Neural cell (in vitro differentiated cells): Measurements from ENCODE around the gene RBMX. TPM values are rescaled to one million over a fixed set of nuclear protein-coding genes. Genes with fewer than 3 reads are reported as not detected.
"Not testable (repeated sequence)": the region's sequence is repeated elsewhere in the genome, so short reads cannot be mapped to it uniquely, and the experiment has no call there.

ENCODE experiments used
- H2AFZ ChIP-seq: fragments of 200-600, 300-800 bp; sonication (generic), shearing (Covaris generic); 2 replicates; pipeline ENCODE4 v1.6.0; 2014; ENCODE audit warnings: low read depth, mild to moderate bottlenecking, antibody characterized with exemption, low read length, moderate library complexity
- H3F3A ChIP-seq: fragments of 200-600 bp; shearing (Covaris generic); 2 replicates; pipeline ENCODE4 v1.6.1; 2016; ENCODE audit warnings: mild to moderate bottlenecking, moderate library complexity, mixed read lengths, antibody characterized with exemption, low read length; ENCODE audit not compliant: insufficient read depth, poor library complexity, severe bottlenecking
- H3K27ac ChIP-seq: fragments of 200-600, 300-800 bp; sonication (generic), shearing (Covaris generic); 2 replicates; pipeline ENCODE4 v1.5.1; 2014; ENCODE audit warnings: mild to moderate bottlenecking, low read length, moderate library complexity
- H3K27me3 ChIP-seq: fragments of 300-800, 200-600 bp; sonication (generic), shearing (Covaris generic); 2 replicates; pipeline ENCODE4 v1.6.0; 2014; ENCODE audit warnings: mild to moderate bottlenecking, low read depth, low read length, moderate library complexity; ENCODE audit not compliant: insufficient read depth
- H3K36me3 ChIP-seq: fragments of 300-800, 200-600 bp; sonication (generic), shearing (Covaris generic); 2 replicates; pipeline ENCODE4 v1.5.1; 2014; ENCODE audit warnings: mild to moderate bottlenecking, antibody characterized with exemption, low read length, moderate library complexity; ENCODE audit not compliant: insufficient read depth
- H3K4me2 ChIP-seq: fragments of 300-800, 200-600 bp; sonication (generic), shearing (Covaris generic); 2 replicates; pipeline ENCODE4 v1.6.0; 2014; ENCODE audit warnings: mild to moderate bottlenecking, low read length
- H3K4me3 ChIP-seq: fragments of 300-800, 200-600 bp; sonication (generic), shearing (Covaris generic); 2 replicates; pipeline ENCODE4 v1.5.1; 2014; ENCODE audit warnings: mild to moderate bottlenecking, low read length, moderate library complexity
- H3K79me2 ChIP-seq: fragments of 200-600 bp; shearing (Covaris generic); replicated peaks from 2 replicates; pipeline ENCODE4 v1.6.0; 2014; ENCODE audit warnings: mild to moderate bottlenecking, low read length, moderate library complexity; ENCODE audit not compliant: insufficient read depth
- H3K9ac ChIP-seq: fragments of 300-800, 200-600 bp; sonication (generic), shearing (Covaris generic); 2 replicates; pipeline ENCODE4 v1.6.1; 2016; ENCODE audit warnings: mild to moderate bottlenecking, low read length, mixed read lengths
- H3K9me2 ChIP-seq: fragments of 200-600 bp; shearing (Covaris generic); 2 replicates; pipeline ENCODE4 v1.6.1; 2016; ENCODE audit warnings: mild to moderate bottlenecking, low read length, mixed read lengths; ENCODE audit not compliant: insufficient read depth
- H3K9me3 ChIP-seq: fragments of 200-600, 300-800 bp; sonication (generic), shearing (Covaris generic); 2 replicates; pipeline ENCODE4 v1.6.1; 2016; ENCODE audit warnings: mild to moderate bottlenecking, mixed run types, low read length, moderate library complexity, mixed read lengths
- H4K20me1 ChIP-seq: fragments of 200-600 bp; shearing (Covaris generic); 2 replicates; pipeline ENCODE4 v1.6.1; 2016; ENCODE audit warnings: mild to moderate bottlenecking, mixed run types; ENCODE audit not compliant: insufficient read depth
- EP300 ChIP-seq: fragments of 450-650 bp; conservative IDR thresholded peaks from 2 replicates; pipeline ENCODE4 v1.6.1; 2014; ENCODE audit warnings: antibody characterized with exemption, mild to moderate bottlenecking, moderate library complexity; ENCODE audit not compliant: poor library complexity, severe bottlenecking
- EZH2 ChIP-seq: fragments of 200-600, 300-800 bp; shearing (Covaris generic), sonication (generic); IDR thresholded peaks from 2 replicates; pipeline ENCODE4 v1.6.1; 2014; ENCODE audit warnings: antibody characterized with exemption, low read length, borderline replicate concordance, mild to moderate bottlenecking; ENCODE audit not compliant: insufficient read depth, poor library complexity, severe bottlenecking
- MXI1 ChIP-seq: fragments of 450-650 bp; conservative IDR thresholded peaks from 2 replicates; pipeline ENCODE4 v1.6.1; 2014; ENCODE audit warnings: antibody characterized with exemption, mild to moderate bottlenecking; ENCODE audit not compliant: poor library complexity, severe bottlenecking
- POLR2AphosphoS5 ChIP-seq: IDR thresholded peaks from 2 replicates; pipeline ENCODE4 v1.6.1; 2012
- RAD21 ChIP-seq: fragments of 450-650 bp; conservative IDR thresholded peaks from 2 replicates; pipeline ENCODE4 v1.6.1; 2014; ENCODE audit warnings: antibody characterized with exemption, mild to moderate bottlenecking, moderate library complexity
- SMC3 ChIP-seq: fragments of 450-650 bp; conservative IDR thresholded peaks from 2 replicates; pipeline ENCODE4 v1.6.1; 2014; ENCODE audit warnings: antibody characterized with exemption, mild to moderate bottlenecking, moderate library complexity; ENCODE audit not compliant: poor library complexity
- TAF1 ChIP-seq: IDR thresholded peaks from 2 replicates; pipeline ENCODE4 v1.6.1; 2012; ENCODE audit warnings: low read depth
- polyA plus RNA-seq: library from polyadenylated mRNA; depleted of rRNA; stranded (reverse); fragments of >200 nt; gene quantifications from 2 replicates; pipeline ENCODE4 v1.2.3, GENCODE V29; 2014
- TF ChIP-seq, protein P1 (sequence below): fragments of 450-650 bp; IDR thresholded peaks from 2 replicates; pipeline ENCODE4 v1.5.1; 2014; ENCODE audit warnings: antibody characterized with exemption, mild to moderate bottlenecking, moderate library complexity; ENCODE audit not compliant: poor library complexity, severe bottlenecking
- TF ChIP-seq, protein P2 (sequence below): IDR thresholded peaks from 2 replicates; pipeline ENCODE4 v1.6.1; 2012; ENCODE audit warnings: borderline replicate concordance

Gene RBMX
- polyA plus RNA-seq, 1 donor from 2014 or later = 875 TPM

DNA sequence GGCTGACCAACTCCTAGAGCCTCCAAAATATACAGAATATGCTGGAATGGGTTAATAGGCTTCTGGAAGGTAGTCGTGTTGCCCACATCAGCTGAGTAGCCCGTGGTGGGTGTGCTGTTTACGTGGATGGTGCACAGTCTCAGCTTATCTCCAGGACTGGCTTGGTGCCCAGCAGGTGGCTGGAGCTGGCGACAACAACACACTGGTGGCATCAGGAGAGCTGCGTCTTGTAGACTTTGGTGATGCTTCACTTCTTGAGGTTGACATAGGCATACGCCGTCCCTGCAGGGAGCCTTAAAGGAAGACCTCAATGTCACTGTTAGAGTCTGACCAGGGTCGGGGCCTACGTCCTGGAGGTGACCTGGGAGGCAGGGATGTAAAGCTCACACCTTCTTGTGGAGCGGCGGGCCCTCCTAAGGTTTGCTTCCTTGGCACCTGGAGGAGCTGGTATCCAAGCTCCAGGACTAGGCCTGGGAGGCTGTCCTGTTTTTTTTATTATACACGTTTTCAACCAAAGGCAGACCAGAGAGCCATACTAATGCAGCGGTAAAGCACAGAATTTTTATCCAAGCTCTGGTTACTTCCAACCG is 26.5 kb upstream of the RBMX start:
- Histone ChIP-seq H3K27me3 (no peaks in the 10 kb centered on the region), H3K9me2 (no peaks in the 10 kb centered on the region), H4K20me1 (no peaks in the 10 kb centered on the region), H3K4me3 (no peak overlapping the region), H3K36me3 (no peaks in the 10 kb centered on the region), H3K9ac (no peak overlapping the region), H2AFZ (no peak overlapping the region), H3K9me3 (no peaks in the 10 kb centered on the region), H3K27ac (no peak overlapping the region), H3K4me2 (no peak overlapping the region), H3F3A (no peaks in the 10 kb centered on the region), H3K79me2 (no peaks in the 10 kb centered on the region)
- TF ChIP-seq RAD21 (no peak), POLR2AphosphoS5 (no peak), TAF1 (no peak), EZH2 (no peak), EP300 (no peak), MXI1 (no peak), SMC3 (no peak)
- TF ChIP-seq, protein P1, sequence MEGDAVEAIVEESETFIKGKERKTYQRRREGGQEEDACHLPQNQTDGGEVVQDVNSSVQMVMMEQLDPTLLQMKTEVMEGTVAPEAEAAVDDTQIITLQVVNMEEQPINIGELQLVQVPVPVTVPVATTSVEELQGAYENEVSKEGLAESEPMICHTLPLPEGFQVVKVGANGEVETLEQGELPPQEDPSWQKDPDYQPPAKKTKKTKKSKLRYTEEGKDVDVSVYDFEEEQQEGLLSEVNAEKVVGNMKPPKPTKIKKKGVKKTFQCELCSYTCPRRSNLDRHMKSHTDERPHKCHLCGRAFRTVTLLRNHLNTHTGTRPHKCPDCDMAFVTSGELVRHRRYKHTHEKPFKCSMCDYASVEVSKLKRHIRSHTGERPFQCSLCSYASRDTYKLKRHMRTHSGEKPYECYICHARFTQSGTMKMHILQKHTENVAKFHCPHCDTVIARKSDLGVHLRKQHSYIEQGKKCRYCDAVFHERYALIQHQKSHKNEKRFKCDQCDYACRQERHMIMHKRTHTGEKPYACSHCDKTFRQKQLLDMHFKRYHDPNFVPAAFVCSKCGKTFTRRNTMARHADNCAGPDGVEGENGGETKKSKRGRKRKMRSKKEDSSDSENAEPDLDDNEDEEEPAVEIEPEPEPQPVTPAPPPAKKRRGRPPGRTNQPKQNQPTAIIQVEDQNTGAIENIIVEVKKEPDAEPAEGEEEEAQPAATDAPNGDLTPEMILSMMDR = no peak
- TF ChIP-seq, protein P2, sequence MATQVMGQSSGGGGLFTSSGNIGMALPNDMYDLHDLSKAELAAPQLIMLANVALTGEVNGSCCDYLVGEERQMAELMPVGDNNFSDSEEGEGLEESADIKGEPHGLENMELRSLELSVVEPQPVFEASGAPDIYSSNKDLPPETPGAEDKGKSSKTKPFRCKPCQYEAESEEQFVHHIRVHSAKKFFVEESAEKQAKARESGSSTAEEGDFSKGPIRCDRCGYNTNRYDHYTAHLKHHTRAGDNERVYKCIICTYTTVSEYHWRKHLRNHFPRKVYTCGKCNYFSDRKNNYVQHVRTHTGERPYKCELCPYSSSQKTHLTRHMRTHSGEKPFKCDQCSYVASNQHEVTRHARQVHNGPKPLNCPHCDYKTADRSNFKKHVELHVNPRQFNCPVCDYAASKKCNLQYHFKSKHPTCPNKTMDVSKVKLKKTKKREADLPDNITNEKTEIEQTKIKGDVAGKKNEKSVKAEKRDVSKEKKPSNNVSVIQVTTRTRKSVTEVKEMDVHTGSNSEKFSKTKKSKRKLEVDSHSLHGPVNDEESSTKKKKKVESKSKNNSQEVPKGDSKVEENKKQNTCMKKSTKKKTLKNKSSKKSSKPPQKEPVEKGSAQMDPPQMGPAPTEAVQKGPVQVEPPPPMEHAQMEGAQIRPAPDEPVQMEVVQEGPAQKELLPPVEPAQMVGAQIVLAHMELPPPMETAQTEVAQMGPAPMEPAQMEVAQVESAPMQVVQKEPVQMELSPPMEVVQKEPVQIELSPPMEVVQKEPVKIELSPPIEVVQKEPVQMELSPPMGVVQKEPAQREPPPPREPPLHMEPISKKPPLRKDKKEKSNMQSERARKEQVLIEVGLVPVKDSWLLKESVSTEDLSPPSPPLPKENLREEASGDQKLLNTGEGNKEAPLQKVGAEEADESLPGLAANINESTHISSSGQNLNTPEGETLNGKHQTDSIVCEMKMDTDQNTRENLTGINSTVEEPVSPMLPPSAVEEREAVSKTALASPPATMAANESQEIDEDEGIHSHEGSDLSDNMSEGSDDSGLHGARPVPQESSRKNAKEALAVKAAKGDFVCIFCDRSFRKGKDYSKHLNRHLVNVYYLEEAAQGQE = no peak

DNA sequence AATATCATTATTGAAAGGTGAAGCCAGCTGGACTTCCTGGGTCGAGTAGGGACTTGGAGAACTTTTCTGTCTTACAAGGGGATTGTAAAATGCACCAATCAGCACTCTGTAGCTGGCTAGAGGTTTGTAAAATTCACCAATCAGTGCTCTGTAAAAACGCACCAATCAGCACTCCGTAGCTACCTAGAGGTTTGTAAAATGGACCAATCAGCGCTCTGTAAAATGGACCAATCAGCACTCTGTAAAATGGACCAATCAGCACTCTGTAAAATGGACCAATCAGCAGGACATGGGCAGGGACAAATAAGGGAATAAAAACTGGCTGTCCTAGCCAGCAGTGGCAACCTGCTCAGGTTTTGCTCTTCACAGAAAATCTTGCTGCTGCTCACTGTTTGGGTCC is 23.5 kb upstream of the RBMX start:
- H3K36me3 ChIP-seq, H3K27ac ChIP-seq, H3K9me2 ChIP-seq, H3K9ac ChIP-seq, H4K20me1 ChIP-seq, H2AFZ ChIP-seq, H3K27me3 ChIP-seq, H3K79me2 ChIP-seq, H3K4me2 ChIP-seq, H3F3A ChIP-seq, H3K4me3 ChIP-seq, H3K9me3 ChIP-seq: not testable (repeated sequence)

DNA sequence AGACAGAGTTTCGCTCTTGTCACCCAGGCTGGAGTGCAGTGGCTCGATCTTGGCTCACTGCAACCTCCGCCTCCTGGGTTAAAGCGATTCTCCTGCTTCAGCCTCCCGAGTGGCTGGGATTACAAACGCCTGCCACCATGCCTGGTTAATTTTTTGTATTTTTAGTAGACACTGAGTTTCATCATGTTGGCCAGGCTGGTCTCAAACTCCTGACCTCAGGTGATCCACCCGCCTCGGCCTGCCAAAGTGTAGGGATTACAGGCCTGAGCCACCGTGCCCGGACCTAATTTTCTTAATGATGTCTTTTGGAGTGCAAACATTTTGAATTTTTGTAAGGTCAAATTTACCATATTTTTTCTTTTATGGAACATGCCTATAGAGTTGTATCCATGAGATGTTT is 19.5 kb upstream of the RBMX start:
- not testable (repeated sequence) for H3K9me2 ChIP-seq, H3K9ac ChIP-seq, H3K27me3 ChIP-seq, H3K79me2 ChIP-seq, H4K20me1 ChIP-seq, H3K9me3 ChIP-seq, H3K27ac ChIP-seq, H3F3A ChIP-seq, H3K4me2 ChIP-seq, H3K36me3 ChIP-seq, H2AFZ ChIP-seq, H3K4me3 ChIP-seq
